GM21367 (cell line): ENCODE results near the gene SLC29A3.

ENCODE experiments used
- ATAC-seq: cut with Tn5 transposase; IDR thresholded peaks from one replicate; pipeline ENCODE4 v1.9.1; 2021; ENCODE audit not compliant: unreplicated experiment

SLC29A3 gene

DNA sequence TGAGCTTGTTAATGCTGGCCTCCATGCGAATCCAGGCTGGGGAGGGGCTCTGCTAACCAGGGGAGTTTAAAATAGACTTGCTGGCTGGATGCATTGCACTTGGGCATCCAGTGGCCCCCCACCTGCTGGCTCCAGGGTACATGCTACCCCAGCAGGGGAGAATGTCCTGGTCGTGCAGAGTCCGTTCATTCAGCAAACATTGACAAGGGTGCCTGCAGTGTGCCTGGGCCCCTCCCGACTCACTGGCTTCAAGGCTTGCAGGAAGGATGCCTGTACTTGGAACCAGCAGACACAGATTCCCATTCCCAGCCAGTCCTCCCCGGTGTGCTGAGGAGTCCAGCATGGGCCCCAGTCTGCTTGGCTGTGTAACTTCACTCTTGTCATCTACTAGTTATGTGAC is 1.5 kb downstream of the SLC29A3 start:
- ATAC-seq: no peak

DNA sequence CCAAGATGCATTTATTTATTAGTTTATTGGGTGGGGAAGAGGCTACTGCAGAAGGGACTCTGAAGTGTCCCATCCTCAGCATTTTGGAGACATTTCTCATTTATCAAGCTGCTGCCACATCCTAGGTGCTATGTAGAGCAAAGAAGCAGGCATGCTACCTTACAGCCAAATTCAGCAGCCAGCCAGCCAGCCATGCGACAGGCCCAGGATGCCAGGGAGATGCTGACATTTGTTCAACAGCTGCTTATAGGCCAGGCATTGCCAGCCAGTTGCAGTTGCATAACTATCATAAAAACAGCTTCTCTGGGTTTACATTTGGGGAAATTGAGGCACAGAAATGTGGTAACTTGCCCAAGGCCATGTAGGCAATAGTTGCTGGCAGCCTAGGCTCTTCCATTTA is 2.3 kb downstream of the SLC29A3 start:
- no peak for ATAC-seq

DNA sequence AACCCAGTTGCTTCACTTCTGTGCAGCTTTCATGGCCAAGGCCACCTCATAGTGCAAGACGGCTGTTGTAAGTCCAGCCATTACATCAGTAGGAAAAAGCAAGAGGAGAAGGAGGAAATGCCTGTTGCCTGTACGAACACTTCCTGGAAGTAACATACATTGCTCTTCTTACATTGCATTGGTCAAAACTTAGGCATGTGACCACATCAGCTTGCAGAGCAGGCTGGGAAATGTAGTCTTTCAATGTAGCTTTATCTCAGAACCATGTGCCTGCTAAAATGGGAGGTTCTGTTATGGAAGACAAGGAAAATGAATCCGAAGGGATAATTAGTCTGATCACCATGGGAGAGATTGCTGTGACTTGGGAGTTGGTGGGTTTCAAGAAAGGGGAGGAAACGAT is 4.3 kb downstream of the SLC29A3 start:
- no peak for ATAC-seq

DNA sequence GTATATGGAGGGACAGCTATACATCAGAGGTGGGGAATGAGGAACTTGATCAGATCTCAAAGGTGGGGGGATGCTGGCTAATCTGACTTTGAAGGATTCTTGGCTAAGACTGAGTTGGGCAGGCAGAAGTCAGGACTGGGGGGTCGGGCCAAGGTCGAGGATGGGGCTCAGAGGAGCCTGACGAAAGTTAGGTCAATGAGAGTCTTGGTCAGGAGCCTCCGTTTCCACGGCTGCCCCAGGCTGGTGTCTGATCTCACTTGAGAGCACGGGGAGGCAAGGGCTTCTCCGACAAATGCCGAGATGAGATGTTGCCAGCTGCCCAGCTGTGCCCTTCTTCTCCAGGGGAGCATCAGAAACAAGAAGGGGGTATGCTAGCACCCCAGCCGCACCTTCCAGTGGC is 5.7 kb downstream of the SLC29A3 start:
- no peak for ATAC-seq

DNA sequence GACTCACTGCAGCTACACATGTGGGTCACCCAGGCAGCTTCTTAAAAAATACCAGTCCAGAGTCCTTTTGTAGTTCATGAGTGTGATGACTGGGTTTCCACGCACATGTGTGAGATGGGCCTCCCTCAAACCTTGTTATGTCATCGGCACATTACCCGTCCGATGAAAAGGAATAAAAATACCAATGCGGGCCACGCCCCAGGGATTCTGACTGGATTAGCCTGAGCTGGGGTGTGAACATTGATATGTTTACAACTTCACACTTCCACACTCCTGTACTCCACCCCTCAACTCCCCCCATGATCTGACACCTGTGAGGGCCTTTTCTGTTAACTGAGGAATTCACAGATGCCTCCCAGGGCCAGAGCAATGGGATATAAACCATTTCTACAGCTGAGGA is 6.2 kb downstream of the SLC29A3 start:
- ATAC-seq: no peak

DNA sequence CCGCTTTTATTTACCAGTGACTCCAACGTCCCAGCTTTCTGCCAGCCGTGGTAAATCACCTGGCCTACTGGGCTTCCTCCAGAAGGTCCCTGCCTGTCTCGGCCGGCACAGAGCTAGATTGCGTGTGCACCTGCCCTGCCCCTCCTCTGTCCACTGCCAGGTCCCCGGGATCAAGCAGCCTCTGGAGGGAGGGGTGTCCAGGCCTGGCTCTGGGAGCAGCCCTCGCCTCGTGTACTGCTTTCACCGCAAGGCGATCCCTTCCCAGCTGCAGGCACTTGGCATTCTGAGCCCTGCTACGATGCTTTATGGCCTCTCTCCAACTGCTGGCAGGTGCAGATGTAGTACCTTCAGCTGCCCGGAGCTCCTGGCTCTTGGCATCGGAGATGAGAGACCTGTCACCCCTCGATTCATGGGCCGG is 7.4 kb downstream of the SLC29A3 start:
- ATAC-seq: no peak

DNA sequence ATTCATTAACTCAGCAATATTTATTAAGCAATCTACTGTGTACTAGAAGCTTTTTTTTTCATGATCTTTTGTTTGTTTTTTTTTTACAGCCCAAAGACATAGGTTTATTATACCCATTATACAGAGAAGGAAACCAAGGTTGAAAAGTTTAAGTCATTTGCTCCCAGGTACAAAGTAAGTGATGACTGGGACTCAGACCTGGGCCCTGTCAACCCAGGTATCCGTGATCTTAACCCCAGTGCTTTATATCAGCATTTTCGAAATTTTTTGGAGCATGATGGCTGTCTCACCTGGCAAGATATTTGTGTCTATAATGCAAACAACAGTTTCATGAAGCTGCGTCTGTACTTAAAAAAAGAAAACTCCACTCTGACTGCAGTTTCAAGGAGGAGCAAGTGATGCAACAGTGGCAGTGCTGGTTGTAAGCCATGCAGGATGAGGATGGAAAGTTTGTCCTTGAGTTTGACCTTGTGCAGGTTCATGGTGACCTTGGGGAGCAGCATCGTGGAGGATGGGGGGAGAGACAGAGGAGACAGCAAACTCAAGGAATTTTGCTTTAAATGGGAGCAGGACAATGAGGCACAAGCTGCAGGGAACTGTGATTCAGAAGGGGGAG is 11.8 kb downstream of the SLC29A3 start:
- ATAC-seq: no peak

DNA sequence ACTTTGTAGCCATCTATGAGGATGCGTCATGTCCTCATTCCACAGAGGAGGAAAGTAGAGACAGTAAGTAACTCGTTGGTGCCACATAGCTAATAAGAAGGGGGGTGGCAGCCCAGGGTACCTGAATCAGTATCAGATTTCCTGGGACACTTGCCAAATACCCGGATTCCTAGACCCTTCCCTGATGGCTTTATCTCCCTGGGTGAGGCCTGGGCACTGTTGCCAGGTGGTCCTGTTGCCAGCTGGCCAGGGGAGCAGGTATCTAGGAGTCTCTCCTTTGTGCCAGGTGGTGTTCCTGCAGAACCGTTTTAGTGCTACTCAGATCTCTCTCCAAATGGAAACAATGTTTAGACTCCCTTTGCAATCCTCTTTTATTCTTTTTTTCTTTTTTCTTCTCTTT is 12.7 kb downstream of the SLC29A3 start:
- no peak for ATAC-seq

DNA sequence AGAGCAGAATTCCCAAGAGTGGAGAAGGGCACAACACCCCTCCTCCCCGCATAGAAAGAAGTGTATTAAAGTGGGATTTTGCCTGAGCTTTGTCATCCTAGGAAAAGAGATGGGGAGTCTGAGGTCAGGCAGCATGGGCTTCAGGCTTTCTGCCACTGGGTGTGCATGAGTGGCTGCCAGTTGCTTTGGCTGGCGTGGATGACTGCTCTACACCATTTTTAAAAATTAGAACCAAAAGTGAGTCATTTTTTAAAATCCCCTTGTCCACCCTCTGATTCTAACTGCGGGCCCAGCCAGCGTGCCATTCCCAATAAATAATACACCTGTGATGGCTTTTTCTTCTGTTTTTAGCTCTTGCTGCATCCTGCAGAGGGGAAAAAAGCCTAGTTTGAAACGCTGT is 13.4 kb downstream of the SLC29A3 start:
- no peak for ATAC-seq

DNA sequence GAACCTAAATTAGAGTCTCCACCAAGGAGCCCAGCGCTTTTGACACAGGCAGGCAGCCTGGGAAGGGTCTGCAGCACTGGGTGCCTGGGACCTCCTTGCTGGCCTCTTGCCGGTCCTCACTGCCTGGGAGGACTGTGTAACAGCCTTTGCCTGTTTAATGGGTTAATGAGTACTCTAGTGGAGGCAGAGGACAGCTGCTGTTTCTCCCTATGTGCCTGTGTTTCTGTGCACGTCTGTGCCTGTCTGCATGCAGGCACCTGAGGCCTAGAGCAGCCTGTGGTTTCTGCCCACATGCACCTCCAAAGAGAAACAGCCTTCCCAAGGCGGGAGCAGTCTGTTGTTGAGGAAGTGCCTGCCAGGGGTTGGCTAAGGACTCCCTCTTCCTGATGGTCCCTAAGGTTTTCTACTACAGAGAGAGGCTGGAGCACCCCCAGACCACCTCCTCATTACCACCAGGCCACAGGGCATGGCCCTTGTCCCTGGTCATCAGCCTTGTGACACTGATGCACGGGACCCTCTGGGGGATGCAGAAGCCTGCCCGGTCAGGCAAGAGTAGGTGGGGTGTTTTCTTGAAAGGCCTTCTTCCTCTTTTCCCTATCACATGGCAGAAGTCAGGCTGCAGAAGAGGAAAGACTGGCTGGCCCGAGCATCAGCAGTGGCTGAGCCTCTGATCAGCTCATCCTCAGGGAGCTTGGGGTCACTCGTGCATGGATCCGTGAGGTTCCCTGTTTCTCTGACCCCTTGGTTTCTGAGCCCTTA is 14.2 kb downstream of the SLC29A3 start:
- ATAC-seq: peak; percentile 57

DNA sequence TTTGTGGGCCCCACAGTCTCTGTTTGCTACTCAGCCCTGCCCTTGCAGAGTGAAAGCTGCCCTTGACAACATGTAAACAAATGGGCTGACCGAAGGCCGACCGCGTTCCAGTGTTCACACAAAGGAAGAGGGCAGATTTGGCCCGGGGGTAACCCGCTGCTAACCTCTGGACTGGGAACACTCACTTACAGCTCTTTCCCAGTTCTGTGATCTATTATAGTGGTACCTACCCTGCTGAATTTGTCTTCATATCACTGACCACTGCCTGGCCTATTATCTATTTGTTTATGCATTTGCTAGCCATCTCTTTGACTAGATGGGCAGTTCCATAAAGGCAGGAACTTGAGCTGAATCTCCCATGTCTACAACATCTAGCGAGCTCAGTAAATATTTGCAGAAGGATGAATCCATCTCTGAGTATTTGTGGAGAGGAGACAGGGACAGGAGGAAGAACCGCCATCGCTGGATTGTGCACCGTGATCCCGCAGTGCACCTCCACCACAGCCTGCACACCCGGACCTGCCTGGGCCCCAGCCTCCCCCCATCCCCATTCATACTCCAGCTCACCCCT is 15.2 kb downstream of the SLC29A3 start:
- no peak for ATAC-seq

DNA sequence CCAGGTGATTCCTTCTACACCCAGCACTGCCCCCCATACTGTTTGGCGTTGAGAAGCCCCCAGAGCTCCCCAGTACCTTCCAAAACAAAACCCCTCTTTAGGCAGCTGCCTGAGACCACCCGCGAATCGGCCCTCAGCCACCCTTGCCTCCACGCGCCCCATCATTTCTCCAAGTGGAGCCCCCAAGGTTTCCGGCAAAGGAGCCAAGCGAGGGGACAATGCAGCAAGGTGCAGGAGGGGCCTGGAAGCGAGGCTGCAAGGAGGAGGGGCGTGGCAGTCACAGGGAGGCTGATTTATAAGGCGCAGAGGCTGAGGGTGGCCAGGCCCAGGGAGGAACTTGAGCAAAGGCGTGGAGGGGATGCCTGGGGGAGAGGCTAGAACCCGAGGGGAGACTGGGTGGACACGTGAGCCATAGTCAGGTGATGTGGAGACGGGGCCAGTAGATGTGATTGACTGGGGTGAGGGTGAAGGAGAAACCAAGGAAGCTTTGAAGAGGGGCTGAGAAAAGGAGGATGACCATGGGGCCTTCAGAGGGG is 16.2 kb downstream of the SLC29A3 start:
- no peak for ATAC-seq

DNA sequence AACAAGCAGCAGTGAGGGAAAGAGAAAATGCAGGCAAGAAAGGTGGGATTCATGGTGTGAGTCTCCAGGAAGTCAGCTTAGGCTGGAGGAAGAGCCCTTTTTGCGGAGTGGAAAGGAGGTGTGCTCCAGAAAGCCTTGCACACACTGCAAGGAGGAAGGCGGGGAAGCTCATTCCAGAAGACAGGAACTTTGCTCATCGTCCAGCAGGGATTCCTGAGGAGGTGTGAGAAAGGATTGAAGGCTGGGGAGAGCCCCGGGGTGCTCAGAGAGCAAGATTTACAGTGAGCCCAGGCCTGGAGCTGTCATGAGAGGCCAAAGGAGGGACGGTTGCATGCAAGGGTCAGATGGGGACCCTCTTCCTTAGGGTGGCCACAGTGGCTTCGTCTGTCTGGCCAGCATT is 17.6 kb downstream of the SLC29A3 start:
- no peak for ATAC-seq

DNA sequence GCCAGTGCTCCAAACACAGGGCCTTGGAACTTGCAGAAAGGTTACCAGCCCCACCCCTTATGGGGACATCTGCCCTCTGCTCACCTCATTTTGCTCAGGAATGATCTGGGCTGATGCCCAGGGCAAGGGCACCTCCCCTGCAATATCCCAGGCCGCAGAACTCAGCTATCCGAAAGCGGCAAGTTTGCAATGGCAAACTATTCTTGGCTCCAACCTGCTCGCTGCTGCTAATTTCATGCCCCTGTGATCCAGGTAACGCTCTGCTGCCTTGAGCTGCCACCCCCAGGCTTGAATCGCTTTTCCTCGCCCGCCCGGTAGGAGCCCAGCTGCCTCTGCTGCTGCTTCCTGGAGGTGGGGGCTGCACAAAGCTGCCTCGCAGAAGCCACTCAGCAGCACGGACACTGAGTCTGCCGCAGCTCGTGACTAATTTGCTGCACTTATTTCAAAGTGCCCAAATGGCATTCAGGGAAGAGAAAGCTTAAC is 18.2 kb downstream of the SLC29A3 start:
- ATAC-seq: no peak

DNA sequence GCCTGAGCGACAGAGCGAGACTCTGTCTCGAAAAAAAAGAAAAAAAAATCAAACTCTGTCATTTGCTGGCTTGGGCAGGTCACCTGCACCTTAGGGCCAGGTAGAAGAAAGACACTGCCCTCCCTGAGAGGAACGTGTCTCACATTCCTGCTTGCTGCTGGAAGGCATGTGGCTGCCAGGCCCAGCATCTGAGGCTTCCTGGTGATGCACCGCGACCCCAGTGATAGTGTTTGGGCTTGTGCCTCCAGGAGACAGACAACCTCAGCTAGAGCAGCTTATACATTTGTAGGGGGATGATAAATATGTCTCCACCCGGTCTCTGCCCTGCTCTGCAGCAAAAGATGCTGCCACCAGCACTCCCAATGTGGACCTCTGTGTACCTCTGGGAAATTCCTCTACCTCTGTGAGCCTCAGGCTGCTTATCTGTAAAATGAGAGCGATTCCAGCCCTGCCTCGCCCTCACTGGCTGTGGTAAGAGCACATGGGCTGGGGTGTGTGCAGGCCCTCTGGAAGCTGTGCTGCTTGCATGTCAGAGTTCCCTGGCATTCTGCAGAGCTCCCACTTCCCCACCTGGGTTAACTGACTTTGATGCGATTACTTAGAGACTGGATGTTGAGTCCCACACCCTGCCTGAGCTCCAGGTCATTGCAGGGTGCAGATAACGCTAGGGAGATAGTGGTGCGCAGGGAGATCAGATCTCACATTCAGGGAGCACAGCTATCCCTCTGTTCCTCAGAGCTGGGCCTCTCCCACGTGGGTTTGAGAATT is 19.9 kb downstream of the SLC29A3 start:
- ATAC-seq: no peak

DNA sequence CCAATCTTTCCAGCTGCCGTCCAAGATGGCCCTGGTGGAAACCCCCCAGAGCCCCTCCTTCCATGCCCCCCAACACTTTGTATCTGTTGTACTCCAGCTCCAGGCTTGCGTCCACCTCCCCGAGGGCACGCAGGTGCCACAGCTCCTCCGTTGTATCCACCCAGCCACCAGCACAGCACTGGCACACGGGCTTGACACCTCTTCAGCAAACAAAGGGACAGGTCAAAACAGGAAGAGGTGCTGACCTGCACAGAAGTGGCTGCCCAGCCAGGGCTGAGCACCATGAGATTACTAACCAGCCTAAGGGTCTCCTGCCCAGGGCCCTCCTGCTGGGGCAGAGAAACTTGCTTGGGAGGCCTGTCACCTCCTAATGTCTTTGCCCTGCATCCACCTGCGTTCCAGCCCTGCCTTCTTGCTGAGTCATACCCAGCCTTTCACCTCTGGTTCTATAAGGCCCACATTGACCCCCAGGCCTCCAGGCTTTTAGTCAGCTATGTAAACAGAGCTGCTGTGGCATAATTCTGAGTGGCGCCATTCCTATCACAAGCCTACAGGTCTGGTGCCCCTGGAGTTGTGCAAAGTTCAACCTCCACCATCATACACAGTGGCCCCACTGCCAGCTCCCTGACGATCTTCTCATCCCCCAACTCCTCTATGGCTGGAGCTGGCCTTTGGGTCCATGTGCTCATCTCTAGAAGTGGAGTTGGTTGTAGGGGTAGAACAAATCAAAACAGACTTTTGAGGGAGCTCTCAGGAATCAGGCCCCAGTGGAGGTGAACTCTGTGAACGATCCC is 20.9 kb downstream of the SLC29A3 start:
- no peak for ATAC-seq

DNA sequence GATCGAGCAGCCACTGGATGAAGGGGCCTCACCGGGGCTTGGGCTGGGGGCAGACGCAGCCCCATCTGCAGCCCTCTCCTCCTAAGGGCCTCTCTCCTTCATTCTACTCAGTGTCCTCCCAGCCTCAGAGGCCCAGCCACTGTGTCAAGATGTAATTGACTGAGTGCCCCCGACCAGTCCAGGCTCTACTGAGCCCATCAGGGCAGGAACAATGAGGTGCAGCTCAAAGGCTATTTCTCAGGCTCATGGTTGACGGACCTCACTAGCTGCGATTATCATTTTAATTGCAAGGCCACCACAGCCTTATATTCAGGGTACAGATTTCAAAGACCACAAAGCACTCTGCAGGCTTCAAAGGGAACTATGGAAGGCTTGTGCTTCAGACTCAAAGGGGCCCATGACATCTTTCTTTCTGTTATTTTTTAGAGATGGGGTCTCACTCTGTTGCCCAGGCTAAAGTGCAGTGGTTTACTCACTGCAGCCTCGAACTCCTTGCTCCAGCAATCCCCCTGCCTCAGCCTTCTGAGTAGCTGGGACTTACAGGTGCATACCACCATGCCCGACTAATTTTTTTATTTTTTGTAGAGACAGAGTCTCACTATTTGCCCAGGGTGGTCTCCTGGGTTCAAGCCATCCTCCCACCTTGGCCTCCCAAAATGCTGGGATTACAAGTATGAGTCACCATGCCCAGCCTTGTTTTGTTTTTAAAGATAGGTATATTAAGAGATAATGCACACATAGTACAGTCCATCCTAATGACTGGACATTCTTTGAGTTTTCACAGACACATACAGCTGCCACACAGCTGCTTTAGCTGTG is 23.7 kb downstream of the SLC29A3 start:
- ATAC-seq: no peak

DNA sequence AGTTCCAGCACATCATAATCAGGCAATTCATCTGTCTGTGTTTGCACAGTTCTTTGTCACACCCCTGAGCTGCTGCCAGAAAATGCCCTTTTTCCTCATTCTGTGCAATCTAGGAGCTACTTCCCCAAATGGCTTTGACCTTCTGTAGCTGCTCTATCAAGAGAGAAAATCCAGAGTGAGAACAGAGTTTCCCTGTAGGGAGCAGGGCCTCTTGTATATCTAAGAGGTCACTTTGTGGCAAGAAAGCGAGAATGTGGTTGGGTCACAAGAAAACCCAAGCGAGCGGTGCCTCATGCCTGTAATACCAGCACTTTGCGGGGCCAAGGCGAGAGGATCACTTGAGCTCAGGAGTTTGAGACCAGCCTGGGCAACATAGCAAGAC is 24.3 kb downstream of the SLC29A3 start:
- no peak for ATAC-seq

DNA sequence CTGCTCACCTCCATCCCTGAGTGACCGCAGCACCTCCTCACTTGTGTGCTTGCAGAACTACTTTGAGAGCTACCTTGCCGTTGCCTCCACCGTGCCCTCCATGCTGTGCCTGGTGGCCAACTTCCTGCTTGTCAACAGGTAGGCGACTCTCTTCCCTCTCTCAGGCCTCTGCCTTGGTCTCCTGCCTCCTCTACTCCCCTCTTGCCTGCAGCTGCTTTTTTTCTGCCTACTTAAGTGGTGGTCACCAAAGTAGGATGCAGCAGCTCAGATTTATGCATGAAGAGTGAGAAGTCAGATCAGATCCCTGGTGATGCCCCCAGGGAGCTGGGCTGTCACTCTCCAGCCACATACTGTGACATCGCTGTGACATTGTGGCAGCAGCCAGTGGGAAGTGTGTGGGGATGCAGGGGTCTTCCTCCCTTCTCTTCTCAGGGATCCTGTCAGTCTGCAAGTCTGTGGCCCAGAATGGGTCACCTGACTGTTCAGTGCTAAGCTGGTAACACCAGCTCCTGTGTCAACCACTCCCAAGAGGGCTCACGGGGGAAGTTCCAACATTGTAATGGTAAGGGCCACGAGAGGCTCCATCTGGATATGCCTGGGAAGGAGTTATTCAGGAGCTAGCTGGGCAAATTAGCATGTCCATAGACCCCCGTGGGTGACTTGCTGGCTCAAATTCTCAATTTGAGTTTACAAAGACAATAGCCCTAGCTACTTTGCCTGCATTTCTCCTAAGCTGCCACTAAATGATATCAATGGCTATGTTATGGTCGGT is 25.3 kb downstream of the SLC29A3 start:
- ATAC-seq: no peak
